Measurements from ENCODE around the gene OR6V1.
"Not testable (repeated sequence)": the region's sequence is repeated elsewhere in the genome, so short reads cannot be mapped to it uniquely, and the experiment has no call there.

Gene OR6V1

DNA sequence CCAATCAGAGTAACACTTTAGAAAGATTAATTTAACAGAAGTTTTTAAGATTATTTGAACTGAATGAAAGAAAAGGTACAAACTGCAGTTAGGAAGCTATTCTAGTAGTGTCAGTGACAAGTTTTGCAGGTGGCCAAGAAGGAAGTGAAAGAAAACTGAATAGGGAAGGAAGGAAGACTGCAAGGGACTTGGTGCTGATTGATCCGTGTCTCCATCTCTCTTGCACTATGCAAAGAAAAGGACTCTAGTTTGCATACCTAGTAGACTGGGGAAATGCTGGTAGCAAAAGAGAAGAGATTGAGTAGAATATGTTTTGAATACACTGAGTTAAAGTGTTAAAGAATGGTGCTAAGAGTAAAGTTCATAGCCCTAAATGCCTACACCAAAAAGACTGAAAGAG, 33.0 kb downstream of the OR6V1 start:
- Mint-ChIP-seq H3K4me1 (no peaks in the 10 kb centered on the region), H3K4me3 (no peak overlapping the region), H3K27ac (no peak overlapping the region), H3K9me3 (peaks cover 38% of the 10 kb centered on the region), H3K36me3 (ENCODE audit: low read depth) (no peaks in the 10 kb centered on the region), H3K27me3 (ENCODE audit: low read depth, poor library complexity) (peaks cover 6% of the 10 kb centered on the region)
- DNase-seq: no peak
- TF ChIP-seq, protein P1, sequence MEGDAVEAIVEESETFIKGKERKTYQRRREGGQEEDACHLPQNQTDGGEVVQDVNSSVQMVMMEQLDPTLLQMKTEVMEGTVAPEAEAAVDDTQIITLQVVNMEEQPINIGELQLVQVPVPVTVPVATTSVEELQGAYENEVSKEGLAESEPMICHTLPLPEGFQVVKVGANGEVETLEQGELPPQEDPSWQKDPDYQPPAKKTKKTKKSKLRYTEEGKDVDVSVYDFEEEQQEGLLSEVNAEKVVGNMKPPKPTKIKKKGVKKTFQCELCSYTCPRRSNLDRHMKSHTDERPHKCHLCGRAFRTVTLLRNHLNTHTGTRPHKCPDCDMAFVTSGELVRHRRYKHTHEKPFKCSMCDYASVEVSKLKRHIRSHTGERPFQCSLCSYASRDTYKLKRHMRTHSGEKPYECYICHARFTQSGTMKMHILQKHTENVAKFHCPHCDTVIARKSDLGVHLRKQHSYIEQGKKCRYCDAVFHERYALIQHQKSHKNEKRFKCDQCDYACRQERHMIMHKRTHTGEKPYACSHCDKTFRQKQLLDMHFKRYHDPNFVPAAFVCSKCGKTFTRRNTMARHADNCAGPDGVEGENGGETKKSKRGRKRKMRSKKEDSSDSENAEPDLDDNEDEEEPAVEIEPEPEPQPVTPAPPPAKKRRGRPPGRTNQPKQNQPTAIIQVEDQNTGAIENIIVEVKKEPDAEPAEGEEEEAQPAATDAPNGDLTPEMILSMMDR (IDR thresholded peaks at IDR 0.05): no peak

- H3K36me3 Mint-ChIP-seq (ENCODE audit: low read depth); H3K4me3 Mint-ChIP-seq; H3K4me1 Mint-ChIP-seq; H3K27ac Mint-ChIP-seq; H3K27me3 Mint-ChIP-seq (ENCODE audit: low read depth, poor library complexity); DNase-seq: not testable (repeated sequence)
- H3K9me3 Mint-ChIP-seq: peaks cover 38% of the 10 kb centered on the region
These were observed 33.5 kb downstream of the OR6V1 start for GRCh38 chr7:143085610-143086009.

DNA sequence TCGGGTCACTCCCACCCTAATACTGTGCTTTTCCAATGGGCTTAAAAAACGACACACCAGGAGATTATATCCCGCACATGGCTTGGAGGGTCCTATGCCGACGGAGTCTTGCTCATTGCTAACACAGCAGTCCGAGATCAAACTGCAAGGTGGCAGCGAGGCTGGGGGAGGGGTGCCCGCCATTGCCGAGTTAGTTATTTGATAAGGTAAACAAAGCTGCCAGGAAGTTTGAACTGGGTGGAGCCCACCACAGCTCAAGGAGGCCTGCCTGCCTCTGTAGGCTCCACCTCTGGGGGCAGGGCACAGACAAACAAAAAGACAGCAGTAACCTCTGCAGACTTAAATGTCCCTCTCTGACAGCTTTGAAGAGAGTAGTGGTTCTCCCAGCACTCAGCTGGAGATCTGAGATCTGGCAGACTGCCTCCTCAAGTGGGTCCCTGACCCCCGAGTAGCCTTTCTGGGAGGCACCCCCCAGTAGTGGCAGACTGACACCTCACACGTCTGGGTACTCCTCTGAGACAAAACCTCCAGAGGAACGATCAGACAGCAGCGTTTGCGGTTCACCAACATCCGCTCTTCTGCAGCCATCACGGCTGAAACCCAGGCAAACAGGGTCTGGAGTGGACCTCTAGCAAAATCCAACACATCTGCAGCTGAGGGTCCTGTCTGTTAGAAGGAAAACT, 36.5 kb downstream of the OR6V1 start:
- not testable (repeated sequence) for H3K27ac Mint-ChIP-seq; H3K27me3 Mint-ChIP-seq (ENCODE audit: low read depth, poor library complexity); H3K4me1 Mint-ChIP-seq; DNase-seq; H3K36me3 Mint-ChIP-seq (ENCODE audit: low read depth); H3K4me3 Mint-ChIP-seq
- peaks cover 34% of the 10 kb centered on the region for H3K9me3 Mint-ChIP-seq

- no peak overlapping the region for H3K4me3 Mint-ChIP-seq
- TF ChIP-seq, protein P1 (IDR thresholded peaks at IDR 0.05): no peak
- no peaks in the 10 kb centered on the region for H3K4me1 Mint-ChIP-seq
- H3K27ac Mint-ChIP-seq: no peak overlapping the region
- peaks cover 31% of the 10 kb centered on the region for H3K9me3 Mint-ChIP-seq
- H3K36me3 Mint-ChIP-seq (ENCODE audit: low read depth): no peaks in the 10 kb centered on the region
- no peaks in the 10 kb centered on the region for H3K27me3 Mint-ChIP-seq (ENCODE audit: low read depth, poor library complexity)
- no peak for DNase-seq
These were observed 44.0 kb downstream of the OR6V1 start for GRCh38 chr7:143096146-143096545.

GRCh38 chr7:143099579-143099978, 47.4 kb downstream of the OR6V1 start:
- not testable (repeated sequence) for H3K27ac Mint-ChIP-seq; H3K27me3 Mint-ChIP-seq (ENCODE audit: low read depth, poor library complexity); DNase-seq; H3K36me3 Mint-ChIP-seq (ENCODE audit: low read depth); H3K4me3 Mint-ChIP-seq; H3K4me1 Mint-ChIP-seq
- peaks cover 31% of the 10 kb centered on the region for H3K9me3 Mint-ChIP-seq
